Adipocyte (in vitro differentiated cells): Measurements from ENCODE around the gene FAM3A.
A peak's percentile ranks its signal among the peaks of the same experiment; 100 is the strongest.

ENCODE experiments used
- DNase-seq: peaks from one replicate; pipeline ENCODE4 v3.0.0-alpha.2; 2015; ENCODE audit warnings: low read depth
- H3K27me3 ChIP-seq: replicated peaks from 2 replicates; pipeline ENCODE4 v1.7.0; 2013; ENCODE audit warnings: mild to moderate bottlenecking, low read length, moderate library complexity; ENCODE audit not compliant: control insufficient read depth, insufficient read depth
- H3K36me3 ChIP-seq: 2 replicates; pipeline ENCODE4 v1.7.0; 2013; ENCODE audit warnings: low read length, mild to moderate bottlenecking, moderate library complexity; ENCODE audit not compliant: control insufficient read depth, insufficient read depth, severe bottlenecking
- H3K4me1 ChIP-seq: 2 replicates; pipeline ENCODE4 v1.7.0; 2013; ENCODE audit warnings: mild to moderate bottlenecking, low read length, moderate library complexity; ENCODE audit not compliant: control insufficient read depth, insufficient read depth
- H3K4me3 ChIP-seq: 2 replicates; pipeline ENCODE4 v1.7.0; 2013; ENCODE audit warnings: mild to moderate bottlenecking, low read length, moderate library complexity
- H3K9ac ChIP-seq: 2 replicates; pipeline ENCODE4 v1.7.0; 2013; ENCODE audit warnings: mild to moderate bottlenecking, low read length, moderate library complexity
- H3K9me3 ChIP-seq: 2 replicates; pipeline ENCODE4 v1.7.0; 2013; ENCODE audit warnings: mild to moderate bottlenecking, low read length, moderate library complexity; ENCODE audit not compliant: control insufficient read depth

FAM3A gene

GRCh38 chrX:154484255-154485149 lies 31.5 kb downstream of the FAM3A start:
- DNase-seq = no peak

GRCh38 chrX:154483325-154483724 lies 32.7 kb downstream of the FAM3A start:
- no peak for DNase-seq
- H3K4me1 ChIP-seq = peaks cover 7% of the 10 kb centered on the region
- no peak overlapping the region for H3K9ac ChIP-seq
- no peak overlapping the region for H3K4me3 ChIP-seq
- no peaks in the 10 kb centered on the region for H3K27me3 ChIP-seq
- no peaks in the 10 kb centered on the region for H3K9me3 ChIP-seq
- peaks cover 12% of the 10 kb centered on the region for H3K36me3 ChIP-seq

More at GRCh38 chrX:154484255-154485149, 31.5 kb downstream of the FAM3A start:
- peaks cover 12% of the 10 kb centered on the region for H3K36me3 ChIP-seq
- H3K27me3 ChIP-seq = no peaks in the 10 kb centered on the region
- H3K9ac ChIP-seq = no peak overlapping the region
- no peaks in the 10 kb centered on the region for H3K9me3 ChIP-seq
- peaks cover 11% of the 10 kb centered on the region for H3K4me1 ChIP-seq
- no peak overlapping the region for H3K4me3 ChIP-seq

DNA sequence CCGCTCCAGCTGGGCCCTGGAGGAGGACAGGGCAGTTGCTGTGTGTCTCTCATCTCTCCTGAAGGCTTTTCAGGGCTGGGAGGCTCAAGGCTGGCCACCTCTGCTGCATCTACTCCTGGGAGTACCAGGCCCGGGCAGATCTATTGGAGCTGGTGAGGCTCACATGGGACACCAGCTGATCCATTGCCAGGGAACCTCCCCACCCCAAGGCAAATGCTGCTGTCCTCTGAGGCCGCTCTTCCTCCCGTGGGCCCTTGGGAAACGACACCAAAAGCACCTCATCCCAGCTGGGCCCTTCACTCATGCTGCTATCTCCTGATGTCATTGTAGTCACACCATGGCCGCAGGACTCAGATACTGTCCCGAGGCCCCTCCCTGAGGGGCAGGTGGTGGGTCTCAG lies 33.2 kb downstream of the FAM3A start:
- H3K4me3 ChIP-seq = no peak overlapping the region
- H3K27me3 ChIP-seq = no peaks in the 10 kb centered on the region
- peaks cover 9% of the 10 kb centered on the region for H3K36me3 ChIP-seq
- peaks cover 11% of the 10 kb centered on the region for H3K4me1 ChIP-seq
- H3K9me3 ChIP-seq = no peaks in the 10 kb centered on the region
- no peak for DNase-seq
- H3K9ac ChIP-seq = no peak overlapping the region

DNA sequence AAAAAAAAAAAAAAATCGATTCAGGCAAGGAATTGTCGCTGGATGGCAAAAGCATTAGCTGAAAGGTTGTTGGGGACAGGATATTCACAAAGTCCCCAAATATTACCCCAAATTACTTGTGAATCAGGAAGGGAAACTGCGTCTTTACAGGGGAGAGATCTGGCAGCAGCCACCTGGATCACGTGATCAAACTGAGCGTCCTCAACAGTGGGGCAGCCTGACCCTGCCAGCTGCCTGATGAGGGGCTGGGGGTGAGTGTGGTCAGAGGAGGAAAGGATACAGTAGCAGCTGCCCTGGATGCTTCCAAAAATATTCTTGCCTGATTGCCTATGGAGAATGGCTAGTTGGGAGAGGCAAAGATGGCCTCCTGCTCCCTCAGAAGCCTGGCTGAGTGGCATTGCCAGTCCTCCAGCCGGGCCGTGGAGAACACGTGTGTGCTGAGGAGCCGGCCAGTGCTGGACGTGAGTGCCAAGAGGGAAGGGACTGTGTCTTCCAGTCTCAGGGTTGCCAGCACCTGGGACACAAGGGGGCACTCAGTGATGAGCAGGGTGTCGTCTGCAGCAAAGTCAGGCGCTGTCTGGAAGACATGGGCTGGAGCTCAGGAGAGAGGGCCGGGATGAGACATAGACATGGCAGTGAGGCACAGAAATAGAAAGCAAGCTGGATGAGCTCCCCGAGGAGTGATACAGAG lies 34.0 kb downstream of the FAM3A start:
- Histone ChIP-seq H3K4me1 (peaks cover 13% of the 10 kb centered on the region), H3K27me3 (no peaks in the 10 kb centered on the region), H3K9ac (no peak overlapping the region), H3K9me3 (no peaks in the 10 kb centered on the region), H3K4me3 (no peak overlapping the region), H3K36me3 (peaks cover 5% of the 10 kb centered on the region)
- DNase-seq = no peak

DNA sequence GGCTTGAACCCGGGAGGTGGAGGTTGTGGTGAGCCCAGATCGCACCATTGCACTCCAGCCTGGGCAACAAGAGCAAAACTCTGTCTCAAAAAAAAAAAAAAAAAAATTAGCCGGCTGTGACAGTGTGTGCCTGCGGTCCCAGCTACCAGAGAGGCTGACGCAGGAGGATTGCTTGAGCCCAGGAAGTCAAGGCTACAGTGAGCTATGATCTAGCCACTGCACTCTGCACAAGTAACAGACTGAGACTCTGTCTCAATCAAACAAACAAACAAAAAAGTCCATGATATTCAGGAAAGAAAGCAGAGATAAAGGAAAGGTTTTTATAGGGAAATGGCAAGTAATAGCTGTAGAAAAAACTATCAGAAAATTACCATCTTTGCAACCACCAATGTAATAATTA lies 34.8 kb downstream of the FAM3A start:
- H3K36me3 ChIP-seq = peaks cover 5% of the 10 kb centered on the region

GRCh38 chrX:154478728-154479622 lies 37.1 kb downstream of the FAM3A start, which contains the start of gene LAGE3:
Gene LAGE3 (minus strand): TSS chrX:154479281. CDS start chrX:154478915, 366 bp downstream.
- Histone ChIP-seq H3K27me3 (no peaks in the 10 kb centered on the region), H3K4me1 (peaks cover 9% of the 10 kb centered on the region), H3K4me3 (peak within 1 kb of the TSS; percentile 77), H3K36me3 (no peaks in the 10 kb centered on the region), H3K9ac (peak within 1 kb of the TSS; percentile 81), H3K9me3 (no peaks in the 10 kb centered on the region)
- DNase-seq = peak; percentile 93

More for the DNA sequence above, 34.8 kb downstream of the FAM3A start:
- H3K9me3 ChIP-seq = no peaks in the 10 kb centered on the region
- H3K27me3 ChIP-seq = no peaks in the 10 kb centered on the region
- H3K4me3 ChIP-seq = no peak overlapping the region
- H3K9ac ChIP-seq = no peak overlapping the region
- H3K4me1 ChIP-seq = peaks cover 13% of the 10 kb centered on the region
- no peak for DNase-seq

DNA sequence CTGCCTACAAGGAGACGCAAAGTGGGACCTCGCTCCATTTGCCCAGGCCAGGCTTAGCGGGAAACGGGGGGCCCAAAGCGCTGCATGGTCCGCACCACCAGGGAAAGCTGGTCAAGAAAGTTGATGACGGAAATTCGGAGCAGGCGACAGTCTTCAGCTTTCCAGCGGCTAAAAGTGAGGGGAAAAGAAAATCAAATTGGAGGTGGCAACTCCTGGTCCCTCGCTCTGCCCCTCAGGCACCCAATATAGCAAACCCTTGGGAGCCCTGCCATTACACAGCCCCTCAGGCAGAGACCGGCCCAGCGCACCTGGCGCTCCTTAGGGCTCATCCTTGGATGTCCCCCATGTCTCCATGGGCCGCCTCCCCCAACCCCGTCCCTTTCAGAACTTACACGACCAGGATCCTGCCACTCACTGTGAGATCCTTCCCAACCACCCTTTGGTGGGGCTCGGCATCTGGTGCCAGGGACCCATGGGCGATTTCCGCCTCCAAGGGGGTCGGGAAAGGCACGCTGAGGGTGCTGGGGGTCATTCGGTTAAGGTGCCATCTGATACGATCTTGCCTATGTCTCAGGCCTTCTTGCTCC lies 38.0 kb downstream of the FAM3A start:
- Histone ChIP-seq H3K4me1 (peaks cover 9% of the 10 kb centered on the region), H3K9ac (peak overlapping the region; percentile 81), H3K36me3 (no peaks in the 10 kb centered on the region), H3K4me3 (peak overlapping the region; percentile 77), H3K27me3 (peaks cover 4% of the 10 kb centered on the region), H3K9me3 (no peaks in the 10 kb centered on the region)
- no peak for DNase-seq

GRCh38 chrX:154476821-154477220 lies 39.2 kb downstream of the FAM3A start:
- H3K9me3 ChIP-seq = no peaks in the 10 kb centered on the region
- H3K36me3 ChIP-seq = peaks cover 2% of the 10 kb centered on the region
- no peak for DNase-seq
- H3K9ac ChIP-seq = no peak overlapping the region
- H3K4me1 ChIP-seq = peaks cover 9% of the 10 kb centered on the region
- H3K27me3 ChIP-seq = peaks cover 4% of the 10 kb centered on the region
- H3K4me3 ChIP-seq = no peak overlapping the region

DNA sequence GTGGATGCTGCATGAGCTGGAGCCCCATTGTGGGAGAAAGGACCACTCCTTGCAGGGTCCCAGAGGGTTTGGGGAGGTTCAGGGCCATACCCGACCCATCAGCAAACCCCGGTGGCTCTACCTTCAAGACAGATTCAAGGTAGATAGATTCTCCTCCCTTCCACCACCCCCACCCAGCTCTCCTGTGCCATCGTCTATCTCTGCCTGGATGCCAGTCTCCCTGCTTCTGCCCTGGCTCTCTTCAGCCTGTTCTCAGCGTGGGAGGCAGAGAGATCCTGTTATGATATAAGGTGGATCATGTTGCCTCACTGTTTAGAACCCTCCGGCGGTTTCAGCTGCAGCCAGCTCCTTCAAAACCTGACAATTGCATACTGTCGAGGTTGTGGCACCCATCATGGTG lies 42.3 kb downstream of the FAM3A start:
- H3K27me3 ChIP-seq = peaks cover 4% of the 10 kb centered on the region
- H3K9me3 ChIP-seq = no peaks in the 10 kb centered on the region
- H3K9ac ChIP-seq = no peak overlapping the region
- no peak for DNase-seq
- H3K36me3 ChIP-seq = peaks cover 33% of the 10 kb centered on the region
- H3K4me3 ChIP-seq = no peak overlapping the region
- H3K4me1 ChIP-seq = peaks cover 6% of the 10 kb centered on the region

DNA sequence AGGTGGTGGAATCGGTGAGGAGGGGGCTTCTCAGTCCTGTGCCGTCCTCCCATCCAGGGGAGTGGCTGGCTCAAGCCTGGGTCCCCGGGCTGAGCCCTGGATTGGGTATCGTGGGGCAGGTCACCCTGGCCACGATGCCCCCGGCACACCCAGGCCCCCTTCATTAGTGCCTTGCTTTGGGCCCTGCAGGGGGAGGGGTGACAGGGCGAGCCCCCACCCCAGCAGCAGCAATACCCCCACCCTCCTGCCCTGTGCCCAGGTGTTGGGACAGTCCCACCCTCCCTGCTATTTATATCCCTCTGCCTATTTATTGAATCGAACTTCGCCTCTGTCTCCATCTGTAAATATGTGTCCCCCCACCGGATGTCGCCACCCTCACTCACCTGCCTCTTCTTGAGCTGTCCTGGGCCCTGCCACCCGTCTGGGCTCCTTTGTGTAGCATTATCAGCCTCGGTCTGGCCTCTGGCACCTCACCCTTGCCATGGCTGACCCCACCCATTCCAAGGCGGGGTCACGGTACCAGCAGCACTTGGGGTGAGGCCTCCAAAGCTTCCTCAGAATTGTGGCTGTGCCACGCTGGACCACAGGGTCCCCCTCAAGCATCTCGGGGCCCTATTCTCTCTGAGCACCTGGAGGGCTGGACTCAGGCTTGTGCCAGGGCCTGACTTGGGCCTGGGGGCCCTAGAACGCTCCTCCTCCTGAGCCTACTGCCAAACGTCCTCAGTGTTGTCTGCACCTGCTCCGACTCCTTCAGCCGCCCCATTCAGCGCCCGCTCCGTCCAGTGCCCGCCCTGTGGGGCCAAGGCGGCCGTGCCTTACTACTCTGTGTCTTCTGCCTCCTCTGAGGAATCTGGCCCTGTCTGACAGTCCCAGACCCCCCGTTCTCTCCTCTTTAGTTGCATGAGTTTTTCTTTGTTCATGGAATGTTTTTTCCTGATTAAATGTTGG lies 43.1 kb downstream of the FAM3A start:
- no peak for DNase-seq
- Histone ChIP-seq H3K9ac (no peak overlapping the region), H3K9me3 (no peaks in the 10 kb centered on the region), H3K4me1 (peaks cover 3% of the 10 kb centered on the region), H3K27me3 (peaks cover 4% of the 10 kb centered on the region), H3K36me3 (peaks cover 39% of the 10 kb centered on the region), H3K4me3 (no peak overlapping the region)
